T-helper 9 cell (primary cell): Measurements from ENCODE around the gene PROZ.

Experiments used
- DNase-seq: peaks from one replicate; pipeline ENCODE4 v3.0.0-alpha.2; 2020

PROZ gene

DNA sequence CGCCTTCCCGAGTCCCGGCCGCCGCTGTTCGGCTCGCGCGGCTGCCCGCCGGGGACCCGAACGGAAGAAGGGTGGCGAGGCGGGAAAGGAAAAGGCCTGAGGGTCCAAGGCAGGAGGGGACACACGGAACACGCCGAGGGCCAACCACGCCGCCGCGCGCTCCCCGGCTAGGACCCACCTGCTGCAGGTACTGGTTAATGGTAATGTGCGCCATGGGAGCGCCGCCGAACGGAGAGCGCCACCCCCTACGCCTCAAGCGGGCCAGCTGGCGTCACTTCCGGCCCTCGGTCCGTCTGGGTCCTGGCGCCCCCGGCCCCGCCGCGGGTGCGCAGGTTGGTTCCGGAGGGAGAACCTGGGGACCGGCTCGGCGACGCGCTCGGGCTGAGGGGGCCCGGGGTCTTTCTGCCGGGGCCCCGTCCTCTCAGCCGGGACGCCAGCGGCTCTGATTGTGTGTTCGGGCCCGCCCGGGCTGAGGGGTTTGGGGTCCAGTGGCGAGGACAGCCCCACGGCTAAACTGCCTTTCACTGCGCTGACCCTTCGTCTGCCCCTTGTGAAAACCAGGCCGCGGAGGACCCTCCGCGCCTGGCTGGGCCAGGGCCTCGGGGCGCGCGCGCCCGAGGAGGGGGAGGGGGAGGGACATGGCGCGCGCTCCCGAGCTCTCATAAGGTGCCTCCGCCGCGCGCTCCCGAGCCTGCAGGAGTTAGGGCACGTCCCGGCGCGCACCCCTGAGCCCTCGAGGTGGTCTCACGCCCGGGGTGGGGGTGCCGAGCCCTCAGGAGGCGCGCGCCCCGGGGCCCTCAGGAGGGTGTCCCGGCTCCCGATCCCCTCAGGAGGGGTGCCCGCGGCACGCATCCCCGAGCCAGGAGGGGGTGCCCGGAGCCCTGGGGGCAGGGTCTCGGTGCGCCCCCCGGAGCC is 50.2 kb downstream of the PROZ start, which contains the start of gene PCID2:
Gene PCID2, minus strand, starts transcription at position 249 of the 915 bp plus-strand sequence. Its CDS starts 35 bp downstream, at position 214.
- peak; percentile 83 for DNase-seq

DNA sequence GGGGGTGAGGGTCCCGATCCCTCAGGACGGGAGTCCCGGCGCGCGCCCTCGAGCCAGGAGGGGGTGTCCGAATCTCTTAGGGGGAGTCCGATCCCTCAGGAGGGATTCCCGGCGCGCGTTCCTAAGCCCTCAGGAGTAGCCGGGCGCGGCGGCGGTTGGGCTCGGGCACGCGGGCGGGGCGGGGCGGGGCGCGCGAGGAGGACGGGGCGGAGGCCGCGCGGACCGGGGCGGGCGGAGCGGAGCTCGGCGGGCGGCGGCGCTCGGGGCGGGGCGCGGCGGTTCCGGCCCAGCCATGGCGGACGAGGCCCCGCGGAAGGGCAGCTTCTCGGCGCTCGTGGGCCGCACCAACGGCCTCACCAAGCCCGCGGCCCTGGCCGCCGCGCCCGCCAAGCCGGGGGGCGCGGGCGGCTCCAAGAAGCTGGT is 50.9 kb downstream of the PROZ start, which contains the start of gene CUL4A:
Gene CUL4A, plus strand, starts transcription at position 278 of the 423 bp plus-strand sequence. Its CDS starts 15 bp downstream, at position 293.
- peak; percentile 63 for DNase-seq

DNA sequence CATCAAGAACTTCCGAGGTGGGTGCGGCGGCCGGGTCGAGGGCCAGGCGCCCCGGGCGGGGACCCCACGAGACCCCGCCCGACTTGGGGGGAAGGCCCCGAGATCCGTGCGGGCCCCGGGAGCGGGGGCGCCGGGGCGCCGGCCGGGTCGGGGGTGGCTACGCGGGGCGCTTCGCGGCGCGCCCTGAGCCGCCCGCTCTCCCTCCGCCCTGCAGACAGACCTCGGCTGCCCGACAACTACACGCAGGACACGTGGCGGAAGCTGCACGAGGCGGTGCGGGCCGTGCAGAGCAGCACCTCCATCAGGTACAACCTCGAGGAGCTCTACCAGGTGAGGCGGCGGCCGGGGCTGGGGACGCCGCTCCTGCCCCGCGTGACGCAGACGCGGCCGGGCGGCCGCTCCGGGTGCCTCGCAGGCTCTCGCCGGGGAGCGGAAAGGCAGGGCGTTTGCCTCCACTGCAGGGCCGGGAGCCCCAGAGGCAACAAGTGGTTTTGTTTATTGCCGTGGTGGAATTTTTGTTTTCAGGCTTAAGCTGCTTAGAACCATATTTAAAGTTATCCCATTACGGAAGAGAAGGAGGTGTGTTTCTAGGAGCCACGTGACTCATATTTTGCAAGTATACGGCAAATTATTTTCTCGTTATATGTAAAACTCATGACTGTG is 51.4 kb downstream of the PROZ start:
- peak; percentile 71 for DNase-seq

DNA sequence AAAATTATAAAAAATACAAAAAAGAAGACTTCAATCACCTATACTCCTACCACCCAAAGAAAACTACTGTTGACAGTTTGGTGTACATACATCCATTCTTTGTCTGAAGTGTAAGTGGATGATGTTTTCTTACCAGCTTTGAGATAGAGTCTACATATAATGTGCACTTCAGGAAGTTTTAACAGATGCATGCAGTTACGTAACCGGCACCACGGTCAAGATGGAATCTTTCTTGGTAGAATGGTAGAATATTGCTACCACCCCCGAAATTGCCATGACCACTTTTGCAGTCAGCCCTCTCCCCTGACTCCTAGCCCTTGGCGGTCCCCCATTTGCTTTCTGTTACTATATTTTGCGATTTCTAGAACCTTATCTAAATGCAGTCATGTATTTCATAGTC is 52.4 kb downstream of the PROZ start:
- DNase-seq = no peak

GRCh38 chr13:113211774-113212173 is 53.3 kb downstream of the PROZ start:
- no peak for DNase-seq

DNA sequence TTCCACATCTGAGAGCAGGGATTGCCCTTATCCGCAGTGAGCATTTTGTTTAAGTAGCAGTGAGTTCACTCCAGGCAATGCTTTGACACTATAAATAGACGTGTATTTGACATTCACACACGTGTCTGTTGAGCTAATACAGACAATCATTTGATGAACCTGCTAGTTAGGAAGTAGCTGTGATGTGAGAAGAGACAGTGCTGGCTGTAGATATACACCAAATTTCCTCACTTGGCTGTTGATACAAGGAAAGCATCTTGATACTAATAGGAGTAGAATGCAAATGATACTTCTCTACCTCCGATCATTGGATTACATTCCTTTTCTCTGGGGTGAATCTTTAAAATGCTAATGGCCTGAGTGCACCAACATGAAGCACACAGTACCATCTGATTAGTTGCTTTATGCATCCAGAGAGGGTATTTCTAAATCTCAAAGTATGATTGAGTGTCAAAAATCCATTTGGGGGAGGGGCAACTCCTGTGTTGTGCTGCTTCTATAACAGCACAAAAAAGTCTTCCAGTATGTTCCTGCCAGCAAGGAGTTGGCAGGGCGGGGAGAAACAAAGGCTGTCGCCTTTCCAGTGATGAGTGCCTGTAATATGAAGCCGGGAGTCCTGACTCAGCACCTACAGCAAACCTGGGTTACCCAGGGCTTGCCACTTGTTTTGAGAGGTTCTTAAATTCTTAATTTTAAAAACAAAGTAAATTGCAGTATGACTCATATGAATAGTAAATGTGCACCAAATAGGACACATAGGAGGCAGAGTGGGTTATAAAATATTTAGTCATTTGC is 58.0 kb downstream of the PROZ start:
- no peak for DNase-seq

DNA sequence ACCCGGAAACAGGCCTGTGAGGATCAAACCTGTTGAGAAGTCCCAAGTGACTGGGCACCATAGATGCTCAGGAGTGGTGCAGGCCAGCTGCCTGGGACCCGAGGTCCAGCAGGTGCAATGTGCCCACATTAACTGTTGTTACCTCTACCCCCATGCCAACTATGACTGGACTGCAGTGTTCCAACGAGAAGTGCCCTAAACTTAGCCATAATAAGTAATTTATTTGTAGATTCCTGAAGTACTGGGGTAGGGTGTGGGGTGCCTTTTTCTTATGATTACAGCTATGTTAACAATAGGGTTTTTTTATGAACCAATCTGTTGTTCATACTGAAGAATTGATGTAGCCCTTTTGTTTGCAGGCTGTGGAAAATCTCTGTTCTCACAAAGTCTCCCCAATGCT is 60.1 kb downstream of the PROZ start:
- no peak for DNase-seq

DNA sequence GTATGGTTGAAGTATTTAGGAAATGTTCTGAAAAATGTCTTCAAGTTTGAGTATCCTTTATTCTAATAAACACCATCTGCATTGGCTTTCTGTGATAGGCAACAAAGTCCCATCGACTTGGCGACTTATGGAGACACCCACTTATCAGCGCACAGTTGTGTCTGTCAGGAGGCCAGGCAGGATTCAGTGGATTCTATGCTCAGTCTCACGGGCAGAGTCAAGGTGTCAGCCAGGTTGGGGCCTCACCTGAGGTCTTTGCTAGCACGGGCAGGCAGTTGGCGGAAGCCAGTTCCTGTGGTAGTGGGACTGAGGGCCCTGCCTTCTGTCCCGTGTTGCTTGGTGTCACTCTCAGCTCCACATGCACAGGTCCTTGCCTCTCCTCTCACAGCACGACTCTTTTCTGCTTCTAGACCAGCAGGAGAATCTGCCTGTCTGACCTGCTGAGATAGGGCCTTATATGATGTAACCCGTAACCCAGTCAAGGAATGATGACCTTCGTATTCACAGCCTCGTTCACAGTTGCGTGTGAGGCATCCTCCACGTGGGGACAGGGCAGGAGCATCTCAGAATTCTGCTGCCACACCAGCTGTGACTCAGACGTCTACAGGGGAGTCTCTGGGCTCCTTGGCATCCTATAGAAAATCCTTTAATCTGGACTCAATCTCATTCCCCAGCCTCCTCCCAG is 61.0 kb downstream of the PROZ start:
- no peak for DNase-seq

DNA sequence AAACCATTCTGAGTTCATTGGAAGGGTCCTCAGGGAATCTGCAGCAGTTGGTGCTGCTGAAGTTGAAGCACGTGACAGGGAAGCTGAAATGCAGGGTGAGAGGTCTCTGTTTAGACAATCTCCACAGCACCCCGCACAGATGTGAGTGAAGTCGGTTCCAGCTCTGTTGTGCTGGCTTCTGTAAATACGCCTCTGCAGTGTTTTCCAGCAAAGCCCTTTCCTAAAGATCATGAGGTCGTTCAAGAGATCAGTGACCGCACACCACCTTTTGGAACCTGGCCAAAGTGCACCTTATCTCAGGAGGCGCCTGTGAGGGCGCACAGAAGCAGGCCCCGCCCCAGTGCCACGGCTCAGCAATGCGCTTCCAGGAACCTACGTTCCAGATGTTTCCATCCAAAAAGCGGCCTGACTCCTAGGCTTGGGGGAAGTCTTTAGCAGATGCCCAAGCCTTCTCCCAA is 61.7 kb downstream of the PROZ start:
- no peak for DNase-seq

DNA sequence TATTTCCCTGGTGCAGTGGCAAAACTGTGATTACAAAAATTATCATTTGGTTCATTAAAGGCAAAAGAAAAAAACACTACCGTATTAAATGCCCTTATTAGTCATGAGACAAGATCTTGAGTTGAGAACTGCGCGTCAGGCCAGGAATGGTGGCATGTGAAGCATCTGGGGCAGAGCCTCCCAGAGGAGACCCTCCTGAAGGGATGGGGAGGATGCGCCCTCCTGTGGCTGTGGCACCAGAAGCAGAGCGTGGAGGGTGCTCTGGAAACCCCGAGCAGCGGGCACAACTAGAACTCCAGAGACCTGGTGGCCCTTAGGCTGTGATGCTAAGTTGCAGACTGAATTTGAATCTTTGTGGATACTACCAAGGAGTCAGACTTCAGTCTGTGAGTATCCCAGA is 62.4 kb downstream of the PROZ start:
- no peak for DNase-seq
